Smooth muscle cell (in vitro differentiated cells): ENCODE measurements around the gene CEP112. TPM values are rescaled to one million over a fixed set of nuclear protein-coding genes. Genes with fewer than 3 reads are reported as not detected.

Experiments
- DNase-seq: peaks from one replicate; lab custom pipeline; 2025; ENCODE audit not compliant: unreplicated experiment; lab: John Stamatoyannopoulos, UW
- H2AFZ ChIP-seq: fragments of 200-600 bp; sonication (generic); 2 replicates; pipeline ENCODE4 v1.6.0; 2016; ENCODE audit warnings: antibody characterized with exemption, low read depth, mild to moderate bottlenecking
- H3F3A ChIP-seq: fragments of 200-600 bp; sonication (generic); 2 replicates; pipeline ENCODE4 v1.6.0; 2017; ENCODE audit warnings: antibody characterized with exemption, low read depth
- H3K27ac ChIP-seq: fragments of 200-600 bp; sonication (generic); 2 replicates; pipeline ENCODE4 v1.5.1; 2016; ENCODE audit warnings: low read depth, mild to moderate bottlenecking
- H3K27me3 ChIP-seq: fragments of 200-600 bp; sonication (generic); 2 replicates; pipeline ENCODE4 v1.6.1; 2016; ENCODE audit warnings: low read depth, mild to moderate bottlenecking
- H3K36me3 ChIP-seq: fragments of 200-600 bp; sonication (generic); 2 replicates; pipeline ENCODE4 v1.5.1; 2016; ENCODE audit warnings: low read depth
- H3K4me1 ChIP-seq: fragments of 200-600 bp; sonication (generic); 2 replicates; pipeline ENCODE4 v1.5.1; 2016; ENCODE audit warnings: low read depth
- H3K4me2 ChIP-seq: fragments of 200-600 bp; sonication (generic); 2 replicates; pipeline ENCODE4 v1.6.0; 2016; ENCODE audit warnings: mild to moderate bottlenecking
- H3K4me3 ChIP-seq: fragments of 200-600 bp; sonication (generic); 2 replicates; pipeline ENCODE4 v1.5.1; 2016; ENCODE audit warnings: mild to moderate bottlenecking
- H3K79me2 ChIP-seq: fragments of 200-600 bp; sonication (generic); 2 replicates; pipeline ENCODE4 v1.6.0; 2016; ENCODE audit warnings: low read depth, mild to moderate bottlenecking
- H3K9ac ChIP-seq: fragments of 200-600 bp; sonication (generic); 2 replicates; pipeline ENCODE4 v1.6.0; 2016; ENCODE audit warnings: low read depth
- H3K9me3 ChIP-seq: fragments of 200-600 bp; sonication (generic); replicated peaks from 2 replicates; pipeline ENCODE4 v1.5.1; 2016; ENCODE audit warnings: low read depth
- H4K20me1 ChIP-seq: fragments of 200-600 bp; sonication (generic); 2 replicates; pipeline ENCODE4 v1.6.0; 2016; ENCODE audit warnings: low read depth
- WGBS: methylation state at CpG from one replicate; pipeline ENCODE4 v1.1.7; 2016; ENCODE audit warnings: low lambda C conversion rate; 5-methylcytosine and 5-hydroxymethylcytosine counted together
- polyA plus RNA-seq: library from polyadenylated mRNA; unstranded; fragments of >200 nt; fragmentation: Nextera tagmentation; extraction: Ambion mirVana; gene quantifications from 2 replicates; pipeline ENCODE4 v1.2.1, GENCODE V29; 2016
- total RNA-seq: library from RNA; depleted of rRNA; stranded (reverse); fragments of >200 nt; gene quantifications from 2 replicates; pipeline ENCODE4 v1.2.3, GENCODE V29; 2014
- TF ChIP-seq, protein P1 (sequence below): fragments of 200-600 bp; sonication (generic); IDR thresholded peaks from 2 replicates; pipeline ENCODE4 v1.5.1; 2017; ENCODE audit warnings: borderline replicate concordance, mild to moderate bottlenecking, antibody characterized with exemption; ENCODE audit not compliant: insufficient read depth, poor library complexity, severe bottlenecking

Gene CEP112
- total and polyA plus RNA-seq, 2 experiments from 2014 or later = 8.3 to 9.9 TPM

GRCh38 chr17:65696739-65697394, 495.1 kb downstream of the CEP112 start:
- Histone ChIP-seq H3F3A (peaks cover 10% of the 10 kb centered on the region), H3K27ac (peak overlapping the region; percentile 87), H3K36me3 (no peaks in the 10 kb centered on the region), H3K4me1 (peaks cover 44% of the 10 kb centered on the region), H3K4me3 (no peak overlapping the region), H3K9me3 (no peaks in the 10 kb centered on the region), H3K79me2 (no peaks in the 10 kb centered on the region), H3K9ac (peak overlapping the region; percentile 59), H4K20me1 (no peaks in the 10 kb centered on the region), H3K4me2 (peak overlapping the region; percentile 81), H2AFZ (no peak overlapping the region), H3K27me3 (no peaks in the 10 kb centered on the region)
- 18% methylated on average over 6 of the region's 6 CpGs for WGBS
- DNase-seq = no peak
- TF ChIP-seq, protein P1, sequence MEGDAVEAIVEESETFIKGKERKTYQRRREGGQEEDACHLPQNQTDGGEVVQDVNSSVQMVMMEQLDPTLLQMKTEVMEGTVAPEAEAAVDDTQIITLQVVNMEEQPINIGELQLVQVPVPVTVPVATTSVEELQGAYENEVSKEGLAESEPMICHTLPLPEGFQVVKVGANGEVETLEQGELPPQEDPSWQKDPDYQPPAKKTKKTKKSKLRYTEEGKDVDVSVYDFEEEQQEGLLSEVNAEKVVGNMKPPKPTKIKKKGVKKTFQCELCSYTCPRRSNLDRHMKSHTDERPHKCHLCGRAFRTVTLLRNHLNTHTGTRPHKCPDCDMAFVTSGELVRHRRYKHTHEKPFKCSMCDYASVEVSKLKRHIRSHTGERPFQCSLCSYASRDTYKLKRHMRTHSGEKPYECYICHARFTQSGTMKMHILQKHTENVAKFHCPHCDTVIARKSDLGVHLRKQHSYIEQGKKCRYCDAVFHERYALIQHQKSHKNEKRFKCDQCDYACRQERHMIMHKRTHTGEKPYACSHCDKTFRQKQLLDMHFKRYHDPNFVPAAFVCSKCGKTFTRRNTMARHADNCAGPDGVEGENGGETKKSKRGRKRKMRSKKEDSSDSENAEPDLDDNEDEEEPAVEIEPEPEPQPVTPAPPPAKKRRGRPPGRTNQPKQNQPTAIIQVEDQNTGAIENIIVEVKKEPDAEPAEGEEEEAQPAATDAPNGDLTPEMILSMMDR = no peak

DNA sequence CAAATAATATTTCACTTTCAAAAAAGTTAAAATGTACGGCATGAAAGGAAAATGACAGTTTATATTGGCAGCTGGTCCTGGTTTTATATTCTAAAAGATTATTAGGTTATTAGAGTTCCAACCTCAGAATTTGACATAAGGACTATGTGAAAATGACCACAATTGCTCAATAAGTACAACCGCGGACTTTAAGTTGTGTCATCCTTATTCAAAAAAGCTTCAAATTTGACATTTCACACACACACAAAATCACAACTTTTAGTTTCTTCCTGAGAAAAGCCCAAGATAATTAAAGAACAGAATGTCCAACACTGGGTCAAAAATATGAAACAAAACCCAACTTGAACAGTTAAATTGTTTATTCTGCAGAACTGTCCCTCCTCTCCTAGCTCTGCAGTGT, 497.3 kb downstream of the CEP112 start:
- H3F3A ChIP-seq = peaks cover 10% of the 10 kb centered on the region
- TF ChIP-seq, protein P1 = no peak
- H4K20me1 ChIP-seq = no peaks in the 10 kb centered on the region
- H2AFZ ChIP-seq = no peak overlapping the region
- peaks cover 44% of the 10 kb centered on the region for H3K4me1 ChIP-seq
- no peaks in the 10 kb centered on the region for H3K27me3 ChIP-seq
- H3K4me2 ChIP-seq = peak overlapping the region; percentile 47
- no peak overlapping the region for H3K9ac ChIP-seq
- no peak overlapping the region for H3K4me3 ChIP-seq
- no peaks in the 10 kb centered on the region for H3K79me2 ChIP-seq
- WGBS = 46% methylated on average over 3 of the region's 3 CpGs
- H3K27ac ChIP-seq = peak overlapping the region; percentile 12
- no peaks in the 10 kb centered on the region for H3K36me3 ChIP-seq
- DNase-seq = no peak
- no peaks in the 10 kb centered on the region for H3K9me3 ChIP-seq

GRCh38 chr17:65690626-65691310, 501.2 kb downstream of the CEP112 start:
- peaks cover 12% of the 10 kb centered on the region for H3K4me1 ChIP-seq
- no peak overlapping the region for H3K27ac ChIP-seq
- no peak for DNase-seq
- no peak overlapping the region for H3K4me3 ChIP-seq
- H3K9ac ChIP-seq = no peak overlapping the region
- no peaks in the 10 kb centered on the region for H3K27me3 ChIP-seq
- H2AFZ ChIP-seq = no peak overlapping the region
- 95% methylated on average over 6 of the region's 6 CpGs for WGBS
- no peaks in the 10 kb centered on the region for H3K79me2 ChIP-seq
- no peaks in the 10 kb centered on the region for H3F3A ChIP-seq
- H3K4me2 ChIP-seq = no peak overlapping the region
- TF ChIP-seq, protein P1 = no peak
- H3K36me3 ChIP-seq = no peaks in the 10 kb centered on the region
- H4K20me1 ChIP-seq = no peaks in the 10 kb centered on the region
- H3K9me3 ChIP-seq = no peaks in the 10 kb centered on the region
